Gastroesophageal sphincter (tissue), 3 donors: Measurements from ENCODE around the gene CLIP2.
"Not testable (repeated sequence)": the region's sequence is repeated elsewhere in the genome, so short reads cannot be mapped to it uniquely, and the experiment has no call there.

Source experiments
- CTCF ChIP-seq, 4 experiments: fragments of 200-600 bp in 2 of 4; fragments of 450-650 bp in 2 of 4; sonication (generic) in 1 of 4; IDR thresholded peaks; one replicate each; pipeline ENCODE4 v1.5.1; 2017 to 2019; ENCODE audit warnings: antibody characterized with exemption in 4 of 4, mild to moderate bottlenecking in 2 of 4, moderate library complexity in 2 of 4
- EP300 ChIP-seq: sonication (generic); formaldehyde crosslinking; IDR thresholded peaks from one replicate; pipeline ENCODE4 v1.6.1; 2017; ENCODE audit warnings: antibody characterized with exemption, mild to moderate bottlenecking
- POLR2A ChIP-seq, 2 donors: fragments of 450-650 bp; IDR thresholded peaks; one replicate each; pipeline ENCODE4 v1.6.1; 2017; ENCODE audit warnings: antibody characterized with exemption in 2 of 2, mild to moderate bottlenecking in 2 of 2, moderate library complexity in 1 of 2
- POLR2AphosphoS5 ChIP-seq: sonication (generic); formaldehyde crosslinking; IDR thresholded peaks from one replicate; pipeline ENCODE4 v1.6.1; 2017; ENCODE audit warnings: antibody characterized with exemption

- not testable (repeated sequence) for TF ChIP-seq POLR2A (IDR thresholded peaks at IDR 0.05); CTCF (IDR thresholded peaks at IDR 0.05); EP300; POLR2AphosphoS5
These were observed 26.7 kb downstream of the CLIP2 start for GRCh38 chr7:74315891-74316290.
